ENCODE results near the gene GNL3L.

- TF ChIP-seq ZNF8 (CRISPR knock-in tag; IDR thresholded peaks at IDR 0.05): no peak
- TF ChIP-seq ZFP3 (CRISPR knock-in tag; IDR thresholded peaks at IDR 0.05): no peak
- no peak for TF ChIP-seq ZC3H10 (CRISPR knock-in tag; IDR thresholded peaks at IDR 0.05)
- TF ChIP-seq, protein P1, sequence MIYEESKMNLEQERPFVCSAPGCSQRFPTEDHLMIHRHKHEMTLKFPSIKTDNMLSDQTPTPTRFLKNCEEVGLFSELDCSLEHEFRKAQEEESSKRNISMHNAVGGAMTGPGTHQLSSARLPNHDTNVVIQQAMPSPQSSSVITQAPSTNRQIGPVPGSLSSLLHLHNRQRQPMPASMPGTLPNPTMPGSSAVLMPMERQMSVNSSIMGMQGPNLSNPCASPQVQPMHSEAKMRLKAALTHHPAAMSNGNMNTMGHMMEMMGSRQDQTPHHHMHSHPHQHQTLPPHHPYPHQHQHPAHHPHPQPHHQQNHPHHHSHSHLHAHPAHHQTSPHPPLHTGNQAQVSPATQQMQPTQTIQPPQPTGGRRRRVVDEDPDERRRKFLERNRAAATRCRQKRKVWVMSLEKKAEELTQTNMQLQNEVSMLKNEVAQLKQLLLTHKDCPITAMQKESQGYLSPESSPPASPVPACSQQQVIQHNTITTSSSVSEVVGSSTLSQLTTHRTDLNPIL (CRISPR knock-in tag; IDR thresholded peaks at IDR 0.05; ENCODE audit: low read depth): no peak
- TF ChIP-seq ARNTL (CRISPR knock-in tag; IDR thresholded peaks at IDR 0.05; ENCODE audit: borderline replicate concordance, low read depth): no peak
Measured at GRCh38 chrX:54496517-54496852, 33.5 kb upstream of the GNL3L start.
